NCI-H69 (cell line): ENCODE data around the gene SNX27.
"Not testable (repeated sequence)": the region's sequence is repeated elsewhere in the genome, so short reads cannot be mapped to it uniquely, and the experiment has no call there.

Experiments used
- DNase-seq: peaks from one replicate; lab custom pipeline; 2025; lab: John Stamatoyannopoulos, UW

Gene SNX27

DNA sequence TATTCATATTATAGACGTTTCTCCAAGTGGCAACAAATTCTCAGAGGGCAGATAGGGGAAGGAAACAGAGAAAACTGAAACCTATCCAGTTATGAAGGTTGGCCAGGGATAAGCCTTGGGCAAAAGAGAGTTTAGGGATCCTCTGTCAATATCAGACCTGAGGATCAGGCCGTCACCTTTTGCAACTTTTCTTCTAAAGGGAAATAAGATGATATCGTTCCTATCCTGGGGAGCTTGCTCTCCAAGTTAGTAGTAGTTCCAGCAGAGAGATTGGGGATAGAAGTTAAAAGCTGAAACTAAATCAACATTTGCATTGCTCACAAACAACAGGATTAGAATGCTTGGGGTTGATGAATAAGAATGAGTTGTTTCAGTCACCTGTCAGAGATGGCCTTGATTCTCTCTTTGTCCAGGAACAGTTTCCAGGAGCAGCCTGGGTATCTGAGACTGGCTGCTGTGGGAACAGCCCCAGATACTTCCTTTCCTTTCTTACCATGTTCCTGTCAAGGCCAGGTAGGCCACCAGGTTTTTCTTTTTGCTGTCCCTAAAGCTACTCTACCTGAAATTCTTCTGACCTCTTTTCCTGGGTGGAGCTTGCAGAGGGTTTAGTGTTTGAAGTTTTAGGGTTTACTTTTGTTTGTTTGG is 112.0 kb downstream of the SNX27 start:
- DNase-seq, result no peak

GRCh38 chr1:151728151-151729054 is 116.6 kb downstream of the SNX27 start:
- DNase-seq, result peak; percentile 34

GRCh38 chr1:151729157-151729965 is 117.5 kb downstream of the SNX27 start:
- no peak for DNase-seq

- no peak for DNase-seq
Measured at GRCh38 chr1:151729966-151730291, 118.1 kb downstream of the SNX27 start.

- DNase-seq, result no peak
Measured at GRCh38 chr1:151733126-151733525, 121.3 kb downstream of the SNX27 start.

- DNase-seq, result not testable (repeated sequence)
Measured at GRCh38 chr1:151733995-151734394, 122.1 kb downstream of the SNX27 start.

GRCh38 chr1:151737026-151737425 is 125.2 kb downstream of the SNX27 start:
- no peak for DNase-seq

DNA sequence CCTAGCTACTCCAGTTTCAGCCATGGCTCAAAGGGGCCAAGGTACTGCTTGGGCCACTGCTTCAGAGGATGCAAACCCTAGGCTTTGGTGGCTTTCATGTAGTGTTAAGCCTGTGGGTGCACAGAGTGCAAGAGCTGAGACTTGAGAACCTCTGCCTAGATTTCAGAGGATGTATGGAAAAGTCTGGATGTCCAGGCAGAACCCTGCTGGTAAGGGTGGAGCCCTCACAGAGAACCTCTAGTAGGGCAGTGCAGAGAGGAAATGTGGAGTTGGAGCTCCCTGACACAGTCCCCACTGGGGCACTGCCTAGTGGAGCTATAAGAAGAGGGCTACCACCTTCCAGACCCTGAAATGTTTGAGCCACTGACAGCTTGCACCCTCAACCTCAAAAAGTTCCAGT is 125.6 kb downstream of the SNX27 start:
- DNase-seq, result no peak

DNA sequence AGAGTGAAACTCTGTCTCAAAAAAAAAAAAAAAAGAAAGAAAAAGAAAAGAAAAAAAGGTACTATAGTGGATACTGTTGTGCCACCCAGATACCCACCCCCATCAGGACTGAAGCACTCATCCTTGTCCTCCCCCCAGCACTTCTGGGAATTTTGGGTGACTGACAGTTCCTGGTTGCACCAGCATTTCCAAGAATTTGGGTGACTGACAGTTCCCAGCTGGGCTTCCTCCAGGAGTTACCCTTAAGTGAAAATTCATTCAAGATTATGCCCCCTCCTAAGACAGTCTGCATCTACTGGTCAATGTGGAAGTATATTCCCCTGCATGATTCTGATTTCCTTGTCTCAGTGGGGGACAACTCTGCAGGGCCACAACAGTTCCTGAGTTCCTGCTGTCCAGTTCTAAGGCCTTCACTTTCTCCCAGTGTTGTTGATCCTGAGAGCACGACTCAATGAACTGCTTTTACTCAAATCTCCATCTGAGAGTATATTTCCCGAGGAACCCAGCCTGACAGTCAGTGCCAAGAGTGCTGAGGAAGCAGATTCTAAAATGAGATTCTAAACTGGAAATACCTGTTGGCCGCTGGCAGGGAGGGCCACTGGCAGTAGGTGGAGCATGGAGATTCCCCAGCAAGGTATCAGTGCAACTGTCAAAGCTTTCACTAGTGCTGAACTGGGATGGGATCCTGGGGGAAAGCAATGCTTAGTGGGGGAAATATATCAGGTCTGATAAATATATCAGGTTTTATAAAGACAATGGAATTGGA is 127.9 kb downstream of the SNX27 start:
- no peak for DNase-seq

- DNase-seq, result no peak
Measured at GRCh38 chr1:151741516-151741915, 129.7 kb downstream of the SNX27 start.
